ENCODE data around the gene ZMYND11.
A peak's percentile ranks its signal among the peaks of the same experiment; 100 is the strongest.
"Not testable (repeated sequence)": the region's sequence is repeated elsewhere in the genome, so short reads cannot be mapped to it uniquely, and the experiment has no call there.

ZMYND11 gene

GRCh38 chr10:134247-135131 lies 766 bp upstream of the ZMYND11 start:
- DNase-seq, result peak; percentile 56

GRCh38 chr10:135601-136464 lies 578 bp downstream of the ZMYND11 start:
- DNase-seq, result peak; percentile 79

DNA sequence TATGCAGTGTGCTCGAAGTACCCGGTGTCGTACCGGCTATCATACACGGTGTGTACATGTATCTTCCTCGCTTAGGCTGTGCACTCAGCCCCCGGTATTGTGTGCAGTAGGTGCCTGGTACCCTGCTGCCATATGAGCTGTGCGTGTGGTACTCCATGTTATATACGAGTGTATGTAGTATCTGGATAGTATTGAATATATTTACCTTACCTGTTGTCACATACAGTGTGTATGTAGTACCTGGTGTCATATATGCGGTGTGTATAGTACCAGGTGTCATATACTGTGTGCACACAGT lies 1.2 kb downstream of the ZMYND11 start:
- DNase-seq, result no peak

- DNase-seq, result peak; percentile 45
Measured at GRCh38 chr10:137031-137430, 1.8 kb downstream of the ZMYND11 start.

DNA sequence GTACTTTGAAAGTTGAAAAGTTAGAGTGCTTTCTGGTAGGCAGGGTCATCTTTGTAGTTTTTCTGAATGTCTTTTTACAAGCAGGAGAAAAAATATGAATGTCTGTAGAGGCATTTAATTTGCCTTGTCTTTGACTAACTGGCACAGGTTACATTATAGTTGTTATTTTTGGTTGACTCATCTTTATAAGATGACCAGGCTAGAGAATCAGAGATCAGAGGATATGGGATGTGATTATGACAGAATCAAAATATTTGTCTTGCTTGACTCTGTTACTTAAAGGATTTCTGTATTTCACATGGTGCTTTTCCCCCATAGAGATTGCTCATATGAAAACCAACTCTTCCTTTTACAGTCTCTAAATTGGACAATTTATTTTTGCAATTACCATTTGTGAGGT lies 2.4 kb downstream of the ZMYND11 start:
- DNase-seq, result no peak

GRCh38 chr10:142371-142770 lies 7.1 kb downstream of the ZMYND11 start:
- DNase-seq, result no peak

GRCh38 chr10:152915-153314 lies 17.7 kb downstream of the ZMYND11 start:
- DNase-seq, result no peak

DNA sequence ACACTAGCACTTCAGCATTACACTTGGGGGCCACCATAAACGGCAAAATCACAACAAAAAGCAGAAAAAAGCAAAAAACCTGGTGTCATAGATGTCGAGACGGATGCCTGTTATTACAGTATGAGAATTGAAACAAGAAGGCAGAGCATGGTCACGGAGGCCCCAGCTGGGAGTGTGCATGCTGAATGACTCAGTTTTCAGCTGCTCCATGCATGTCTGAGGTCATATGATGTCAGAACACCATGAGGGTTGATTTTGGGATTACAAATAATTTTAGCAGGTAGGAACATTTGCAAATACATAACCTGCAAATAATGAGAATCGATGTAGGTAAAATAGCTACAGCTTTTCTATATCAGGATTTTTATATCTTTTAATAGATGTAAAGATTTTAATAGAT lies 19.1 kb downstream of the ZMYND11 start:
- no peak for DNase-seq

- no peak for DNase-seq
Measured at GRCh38 chr10:167383-167782, 32.1 kb downstream of the ZMYND11 start.

DNA sequence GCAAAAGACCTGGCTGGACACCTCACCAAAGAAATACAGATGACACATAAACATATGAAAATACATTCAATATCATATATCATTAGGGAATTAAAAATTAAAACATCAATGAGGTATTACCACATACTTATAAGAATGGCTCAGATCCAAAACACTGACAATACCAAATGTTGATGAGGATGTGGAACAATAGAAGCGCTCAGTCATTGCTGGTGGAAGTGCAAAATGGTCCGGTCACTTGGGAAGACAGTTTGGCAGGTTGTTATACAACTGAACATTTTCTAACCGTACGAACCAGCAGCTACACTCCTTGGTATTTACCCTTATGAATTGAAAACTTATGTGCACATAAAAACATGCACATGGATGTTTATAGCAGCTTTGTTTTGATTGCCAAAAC lies 38.5 kb downstream of the ZMYND11 start:
- DNase-seq, result no peak

DNA sequence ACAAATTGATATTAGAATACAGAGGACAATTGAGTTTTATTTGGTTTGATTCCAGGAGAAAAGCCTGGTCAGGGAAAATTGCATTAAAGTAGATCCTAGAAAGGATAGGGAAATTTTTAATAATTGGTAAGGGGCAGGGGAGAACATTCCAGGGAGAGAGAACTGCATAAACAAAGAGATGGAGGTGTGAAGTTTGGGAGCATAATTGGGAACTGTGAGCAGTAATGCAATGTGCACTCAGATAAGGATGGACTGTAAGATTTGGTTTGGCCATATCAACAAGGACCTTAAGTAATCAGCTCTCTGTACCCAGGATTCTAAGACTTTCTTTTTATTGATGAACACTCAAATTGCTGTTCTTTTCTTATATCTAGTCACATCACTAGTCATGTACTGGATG lies 41.4 kb downstream of the ZMYND11 start:
- no peak for DNase-seq

DNA sequence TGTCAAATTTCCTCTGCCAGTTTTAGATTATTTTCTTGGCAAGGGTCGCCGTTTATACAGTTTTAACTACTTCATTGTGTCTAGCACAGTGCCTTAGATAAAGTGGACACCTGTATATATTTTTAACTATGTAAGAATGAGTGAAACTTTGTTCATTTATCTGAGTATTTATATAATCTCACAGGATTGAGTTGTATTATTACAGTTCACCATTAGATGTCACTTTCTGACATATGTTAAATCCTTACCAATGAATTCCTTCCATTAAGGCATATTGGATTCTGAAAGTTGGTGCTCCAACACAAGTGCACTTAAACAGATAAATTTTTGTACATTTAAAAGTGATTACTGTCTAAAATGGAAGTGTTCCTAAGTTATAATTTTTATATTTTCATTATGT lies 43.0 kb downstream of the ZMYND11 start:
- DNase-seq, result no peak

GRCh38 chr10:178723-179122 lies 43.5 kb downstream of the ZMYND11 start:
- DNase-seq, result no peak

DNA sequence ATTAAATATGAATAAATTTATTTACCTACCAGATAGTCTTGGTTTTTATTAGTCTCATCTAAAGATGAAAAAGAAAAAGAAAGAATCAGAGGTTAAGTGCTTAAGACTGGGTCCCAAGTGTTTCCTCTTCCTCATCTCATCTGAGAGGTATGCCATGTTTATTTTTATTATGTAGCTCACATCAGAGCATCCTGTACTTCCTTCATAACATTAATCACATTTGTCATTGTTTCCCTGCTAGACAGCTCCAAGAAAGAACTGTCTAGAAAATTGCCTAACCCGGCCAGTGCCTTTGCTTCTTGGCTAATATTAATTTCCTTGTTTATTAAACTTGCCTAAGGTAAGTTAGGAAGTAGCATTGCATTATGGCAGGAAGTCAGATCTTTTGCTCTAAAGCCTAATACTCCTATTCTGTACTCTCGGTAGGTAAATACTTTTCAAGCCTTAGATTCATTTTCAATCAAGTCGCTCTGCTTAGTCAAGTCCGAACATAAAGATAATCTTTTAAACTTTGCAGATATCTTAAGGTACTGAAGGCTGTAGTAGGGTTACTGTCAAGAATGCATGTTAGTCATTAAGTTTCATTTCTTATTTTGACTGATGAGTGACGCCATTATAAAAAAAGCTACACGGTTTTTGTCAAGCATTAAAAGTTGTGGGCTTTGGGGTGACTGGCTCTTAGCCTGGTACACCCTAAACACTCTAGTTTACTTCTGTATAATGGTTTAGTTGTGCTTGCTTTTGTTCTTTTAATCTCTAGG lies 47.4 kb downstream of the ZMYND11 start:
- no peak for DNase-seq

DNA sequence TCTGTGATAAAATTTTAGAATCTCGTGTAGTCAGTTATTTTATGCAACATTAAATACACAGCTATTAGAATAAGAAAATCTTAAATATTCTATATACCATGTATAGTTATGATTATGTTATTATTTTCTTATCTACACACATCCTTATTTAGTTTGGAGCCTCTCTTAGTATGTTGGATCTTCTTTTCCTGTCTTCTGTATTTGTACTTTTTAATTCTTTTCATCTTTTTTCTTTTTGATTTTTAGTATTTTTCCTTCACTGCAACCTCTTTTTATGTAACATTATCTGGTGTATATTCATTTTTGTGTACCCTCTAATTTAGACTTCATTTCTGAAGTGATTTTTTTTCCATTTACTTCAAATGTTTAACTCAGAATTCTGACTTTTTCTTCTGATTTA lies 48.9 kb downstream of the ZMYND11 start:
- no peak for DNase-seq

- DNase-seq, result no peak
Measured at GRCh38 chr10:184911-185310, 49.7 kb downstream of the ZMYND11 start.

DNA sequence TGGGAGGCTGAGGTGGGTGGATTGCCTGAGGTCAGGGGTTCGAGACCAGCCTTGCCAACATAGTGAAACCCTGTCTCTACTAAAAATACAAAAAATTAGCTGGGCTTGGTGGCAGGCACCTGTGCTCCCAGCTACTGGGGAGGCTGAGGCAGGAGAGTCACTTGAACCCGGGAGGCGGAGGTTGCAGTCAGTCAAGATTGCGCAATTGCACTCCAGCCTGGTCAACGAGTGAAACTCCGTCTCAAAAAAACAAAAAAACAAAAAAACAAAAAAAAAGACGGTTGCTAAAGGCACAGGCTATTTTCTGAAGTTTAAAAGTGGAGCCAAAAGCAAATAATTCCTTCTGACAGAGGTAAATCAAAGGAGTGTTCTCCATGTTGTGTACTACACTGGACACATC lies 50.3 kb downstream of the ZMYND11 start:
- not testable (repeated sequence) for DNase-seq

DNA sequence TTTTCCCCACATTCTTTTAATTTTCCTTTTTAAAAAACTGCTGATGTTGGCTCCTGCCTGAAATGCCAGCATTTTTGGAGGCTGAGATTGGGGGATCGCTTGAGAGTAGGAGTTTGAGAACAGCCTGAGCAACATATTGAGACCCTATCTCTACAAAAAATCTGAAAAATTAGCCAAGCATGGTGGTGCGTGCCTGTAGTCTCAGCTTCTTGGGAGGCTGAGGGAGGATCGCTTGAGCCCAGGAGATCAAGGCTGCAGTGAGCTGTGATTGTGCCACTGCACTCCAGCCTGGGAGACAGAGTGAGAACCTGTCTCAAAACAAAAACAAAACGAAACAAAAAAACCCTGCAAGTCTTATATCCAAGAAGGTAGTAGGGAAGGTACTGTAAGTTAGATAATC lies 51.7 kb downstream of the ZMYND11 start:
- no peak for DNase-seq

DNA sequence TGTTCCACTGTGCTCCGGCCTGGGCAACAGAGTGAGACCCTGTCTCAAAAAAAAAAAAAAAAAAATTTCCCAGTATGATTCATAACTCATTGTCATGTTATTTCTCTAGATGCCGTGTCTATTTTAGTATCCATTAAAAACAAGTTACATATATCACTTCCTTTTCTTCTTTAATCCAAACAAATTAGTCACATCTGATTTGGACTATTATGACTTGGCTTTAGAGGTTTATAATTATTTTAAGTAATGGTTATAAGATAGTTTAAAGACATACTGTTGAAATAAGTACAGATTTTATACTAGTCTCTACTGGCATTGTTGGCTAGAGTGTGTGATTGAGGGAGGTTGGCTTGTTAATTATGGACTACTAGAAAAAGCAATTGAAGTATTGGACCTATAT lies 53.3 kb downstream of the ZMYND11 start:
- DNase-seq, result no peak

GRCh38 chr10:190216-190615 lies 55.0 kb downstream of the ZMYND11 start:
- no peak for DNase-seq

DNA sequence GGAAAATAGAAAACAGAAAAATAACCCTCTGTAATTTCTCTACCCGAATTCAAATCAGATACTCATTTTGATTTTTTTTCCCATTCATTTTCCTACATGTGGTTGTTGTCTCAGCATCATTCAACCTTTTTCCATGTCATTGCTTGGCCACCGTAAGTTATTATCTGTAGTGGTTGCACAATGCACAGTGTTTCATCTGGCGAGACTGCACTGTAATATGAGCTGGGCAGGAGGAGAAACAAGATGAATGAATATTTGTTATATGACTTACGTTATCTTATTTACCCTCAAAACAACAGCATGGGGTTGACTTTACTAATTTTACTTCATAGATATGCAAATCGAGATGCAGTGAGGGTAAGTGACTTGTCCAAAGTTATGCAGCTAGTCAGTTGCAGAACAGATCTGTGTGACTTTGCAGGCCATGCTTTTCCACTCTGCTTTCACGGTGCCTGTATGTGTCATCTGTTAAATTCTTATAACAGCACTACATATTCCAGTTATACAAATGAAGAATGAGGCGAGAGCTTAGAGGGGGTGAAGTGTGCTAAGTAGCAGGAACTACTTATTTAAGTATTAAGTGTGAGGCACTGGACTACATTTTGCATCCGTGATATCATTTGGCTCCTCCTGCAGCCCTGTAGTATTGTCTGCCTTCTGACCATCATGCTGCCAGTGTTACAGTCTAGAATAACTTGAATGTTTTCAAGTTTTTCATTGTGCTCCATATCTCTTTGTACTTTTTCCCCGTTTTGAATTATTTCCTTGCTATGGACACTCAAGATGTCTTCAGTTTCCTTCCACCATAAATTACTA lies 56.7 kb downstream of the ZMYND11 start:
- no peak for DNase-seq

- DNase-seq, result no peak
Measured at GRCh38 chr10:194281-194680, 59.0 kb downstream of the ZMYND11 start.

DNA sequence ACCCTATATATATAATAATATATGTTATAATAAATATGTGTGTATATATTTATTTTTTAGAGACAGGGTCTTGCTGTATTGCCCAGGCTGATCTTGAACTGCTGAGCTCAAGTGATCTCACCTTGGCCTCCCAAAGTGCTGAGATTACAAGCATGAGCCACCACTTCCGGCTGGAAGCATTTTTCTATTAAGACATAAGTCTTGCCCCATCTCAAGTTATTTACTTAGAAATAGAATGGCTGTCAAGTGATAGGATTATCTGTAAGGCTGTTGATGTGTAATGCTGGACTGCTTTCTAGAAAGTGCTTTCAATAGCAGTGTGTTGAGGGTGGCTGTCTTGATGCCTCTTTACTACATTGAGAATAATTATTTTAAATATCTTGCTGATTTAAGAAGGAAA lies 65.2 kb downstream of the ZMYND11 start:
- DNase-seq, result no peak
